SK-N-MC (cell line): Measurements from ENCODE around the gene HOMER2.

ENCODE experiments used
- DNase-seq: peaks from one replicate; pipeline ENCODE4 v3.0.0-alpha.2; 2011; ENCODE audit warnings: low read depth, low spot score
- H3K27ac ChIP-seq: fragments of 200-600 bp; sonication (generic); 2 replicates; pipeline ENCODE4 v1.5.1; 2016; ENCODE audit warnings: mixed run types
- H3K36me3 ChIP-seq: fragments of 200-600 bp; sonication (generic); 2 replicates; pipeline ENCODE4 v1.6.1; 2017; ENCODE audit warnings: antibody characterized with exemption, low read length, mixed read lengths; ENCODE audit not compliant: insufficient read depth
- H3K4me3 ChIP-seq: fragments of 200-600 bp; sonication (generic); 2 replicates; pipeline ENCODE4 v1.5.1; 2016
- H3K9ac ChIP-seq: fragments of 200-600 bp; sonication (generic); 2 replicates; pipeline ENCODE4 v1.8.0; 2017; ENCODE audit warnings: mixed run types, mixed read lengths; ENCODE audit not compliant: insufficient read length
- H3K9me3 ChIP-seq: fragments of 200-600 bp; sonication (generic); 2 replicates; pipeline ENCODE4 v1.6.1; 2017; ENCODE audit warnings: low read depth, mild to moderate bottlenecking, antibody characterized with exemption, low read length, moderate library complexity, mixed read lengths
- EZH2 ChIP-seq: fragments of 200-600 bp; sonication (generic); IDR thresholded peaks from one replicate; pipeline ENCODE4 v1.6.1; 2017; ENCODE audit warnings: antibody characterized with exemption
- FOXP2 ChIP-seq: optimal IDR thresholded peaks from 2 replicates; pipeline ENCODE3; 2011; ENCODE audit warnings: mild to moderate bottlenecking, moderate library complexity; ENCODE audit not compliant: insufficient read depth; ENCODE audit errors: extremely low read length, control extremely low read depth
- POLR2AphosphoS5 ChIP-seq: IDR thresholded peaks from 2 replicates; pipeline ENCODE4 v1.6.1; 2012; ENCODE audit warnings: mild to moderate bottlenecking, low read depth, low read length, borderline replicate concordance

HOMER2 gene

DNA sequence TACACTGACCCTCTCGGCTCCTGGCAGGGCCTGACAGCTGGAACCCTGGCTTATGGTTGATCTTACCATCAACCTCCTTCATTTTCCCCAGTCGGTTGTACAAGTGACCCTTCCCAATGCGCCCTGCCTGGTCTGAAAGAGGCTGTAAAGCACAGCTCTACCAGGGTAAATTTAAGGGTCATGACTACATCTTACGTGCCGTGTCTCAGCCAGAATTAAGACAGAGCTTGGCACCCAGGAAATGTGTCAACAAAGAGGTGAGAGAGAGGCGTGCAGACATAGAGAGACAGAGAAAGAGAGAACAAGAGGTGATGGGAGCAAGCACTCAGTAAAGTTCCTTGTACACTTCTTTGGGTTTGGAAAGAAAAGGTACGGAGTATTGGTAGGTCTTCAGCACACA is 28.8 kb downstream of the HOMER2 start:
- H3K27ac ChIP-seq = no peak overlapping the region

DNA sequence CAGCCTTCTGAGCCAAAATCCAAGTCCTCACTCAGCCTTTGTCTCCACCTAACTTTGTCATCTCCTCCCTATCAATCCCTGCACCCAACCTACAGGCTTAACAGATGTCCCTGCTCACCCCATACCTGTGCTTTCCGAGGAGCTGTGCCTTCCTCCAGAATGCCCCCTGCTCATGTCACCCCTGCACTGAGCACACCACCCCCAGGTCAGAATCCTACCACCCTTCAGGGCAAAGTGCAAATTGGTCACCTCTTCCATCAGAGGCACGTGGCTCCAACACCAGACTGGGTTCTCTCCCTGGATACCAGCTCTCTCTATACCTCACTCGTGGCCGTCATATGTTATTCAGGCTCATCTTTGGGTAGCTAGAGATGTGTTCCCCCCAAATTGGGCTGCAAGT is 29.8 kb downstream of the HOMER2 start:
- no peak overlapping the region for H3K4me3 ChIP-seq
- no peak overlapping the region for H3K9ac ChIP-seq
- H3K27ac ChIP-seq = no peak overlapping the region
- DNase-seq = no peak
- H3K36me3 ChIP-seq = no peaks in the 10 kb centered on the region
- H3K9me3 ChIP-seq = no peaks in the 10 kb centered on the region
- TF ChIP-seq EZH2 (no peak), FOXP2 (no peak), POLR2AphosphoS5 (no peak)

More for the DNA sequence above, 28.8 kb downstream of the HOMER2 start:
- H3K9me3 ChIP-seq = no peaks in the 10 kb centered on the region
- no peak overlapping the region for H3K4me3 ChIP-seq
- H3K9ac ChIP-seq = no peak overlapping the region
- no peak for DNase-seq
- H3K36me3 ChIP-seq = no peaks in the 10 kb centered on the region
- no peak for TF ChIP-seq POLR2AphosphoS5
- no peak for TF ChIP-seq FOXP2
- TF ChIP-seq EZH2 = no peak

DNA sequence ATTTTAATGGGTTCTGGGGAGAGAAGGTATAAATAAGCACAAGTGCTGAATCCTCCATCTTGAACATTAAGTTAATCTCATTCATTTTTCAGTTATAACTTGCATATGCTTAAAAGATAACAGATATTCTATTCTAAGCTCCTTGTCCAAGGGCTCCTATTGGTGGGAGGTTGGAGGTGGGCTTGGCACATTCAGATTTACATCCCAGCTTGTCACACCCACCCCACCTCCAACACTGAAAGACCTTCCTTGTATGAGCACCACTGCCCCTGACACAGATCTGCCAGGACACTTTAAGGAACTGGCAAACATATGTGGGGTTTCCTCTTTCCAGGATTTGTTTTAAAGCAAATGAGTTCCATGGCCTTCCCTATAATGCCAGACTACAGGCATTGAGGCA is 30.6 kb downstream of the HOMER2 start:
- Histone ChIP-seq H3K4me3 (no peak overlapping the region), H3K36me3 (no peaks in the 10 kb centered on the region), H3K27ac (no peak overlapping the region), H3K9ac (no peak overlapping the region), H3K9me3 (no peaks in the 10 kb centered on the region)
- TF ChIP-seq EZH2 (no peak), POLR2AphosphoS5 (no peak)
- DNase-seq = no peak

DNA sequence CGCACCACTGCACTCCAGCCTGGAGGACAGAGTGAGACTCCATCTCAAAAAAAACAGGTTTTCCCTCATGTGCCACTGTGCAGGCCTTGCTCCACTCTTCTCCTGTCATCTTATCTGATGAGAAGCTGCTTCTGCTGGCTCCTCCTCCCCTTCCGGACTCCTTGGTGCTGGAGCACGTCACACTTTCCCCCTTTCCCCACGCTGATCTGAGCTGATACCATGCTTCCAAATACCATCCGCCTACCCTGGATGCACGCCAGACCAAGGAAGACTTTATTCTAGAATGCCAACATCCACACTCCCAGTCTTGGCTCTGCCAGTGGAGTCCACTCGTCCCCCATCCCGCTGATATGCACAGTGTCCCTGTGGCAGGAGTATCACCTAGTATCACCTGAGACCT is 31.3 kb downstream of the HOMER2 start:
- H3K9me3 ChIP-seq = no peaks in the 10 kb centered on the region
- H3K27ac ChIP-seq = no peak overlapping the region
- no peak overlapping the region for H3K9ac ChIP-seq
- H3K36me3 ChIP-seq = no peaks in the 10 kb centered on the region
- DNase-seq = no peak
- no peak overlapping the region for H3K4me3 ChIP-seq
- TF ChIP-seq POLR2AphosphoS5 (no peak), EZH2 (no peak), FOXP2 (no peak)

DNA sequence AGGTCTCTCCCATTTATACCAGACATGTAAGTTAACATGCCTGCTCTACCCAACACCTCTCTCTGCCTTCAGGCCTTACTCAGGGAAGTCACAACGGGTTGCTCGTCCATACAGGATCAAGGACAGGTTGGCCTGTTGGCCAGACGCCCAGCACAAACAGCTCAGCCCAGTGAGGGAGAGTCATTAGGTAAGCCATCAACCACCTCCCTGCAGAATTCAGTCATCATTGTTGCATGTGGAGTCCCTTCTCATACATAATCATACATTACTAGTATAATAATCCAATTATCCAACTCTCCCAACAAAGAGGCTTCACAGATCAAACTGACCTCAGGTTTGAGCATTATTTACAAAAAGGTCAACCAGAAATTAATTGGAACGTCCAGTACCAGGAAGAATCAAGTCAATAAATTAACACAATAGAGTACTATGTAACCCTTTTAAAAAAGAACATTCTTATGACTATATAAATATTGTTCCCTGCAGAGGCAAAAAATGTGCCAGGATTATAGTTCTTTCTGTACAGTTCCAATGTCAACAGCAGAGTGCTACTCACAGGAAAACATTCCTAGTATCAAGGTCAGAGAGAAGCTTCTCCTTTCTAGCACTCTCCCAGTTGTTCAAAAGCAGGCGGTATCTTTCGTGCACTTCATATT is 33.2 kb downstream of the HOMER2 start:
- TF ChIP-seq EZH2 (no peak), POLR2AphosphoS5 (no peak), FOXP2 (no peak)
- no peak overlapping the region for H3K9ac ChIP-seq
- H3K27ac ChIP-seq = no peak overlapping the region
- H3K36me3 ChIP-seq = no peaks in the 10 kb centered on the region
- no peaks in the 10 kb centered on the region for H3K9me3 ChIP-seq
- no peak for DNase-seq
- no peak overlapping the region for H3K4me3 ChIP-seq

DNA sequence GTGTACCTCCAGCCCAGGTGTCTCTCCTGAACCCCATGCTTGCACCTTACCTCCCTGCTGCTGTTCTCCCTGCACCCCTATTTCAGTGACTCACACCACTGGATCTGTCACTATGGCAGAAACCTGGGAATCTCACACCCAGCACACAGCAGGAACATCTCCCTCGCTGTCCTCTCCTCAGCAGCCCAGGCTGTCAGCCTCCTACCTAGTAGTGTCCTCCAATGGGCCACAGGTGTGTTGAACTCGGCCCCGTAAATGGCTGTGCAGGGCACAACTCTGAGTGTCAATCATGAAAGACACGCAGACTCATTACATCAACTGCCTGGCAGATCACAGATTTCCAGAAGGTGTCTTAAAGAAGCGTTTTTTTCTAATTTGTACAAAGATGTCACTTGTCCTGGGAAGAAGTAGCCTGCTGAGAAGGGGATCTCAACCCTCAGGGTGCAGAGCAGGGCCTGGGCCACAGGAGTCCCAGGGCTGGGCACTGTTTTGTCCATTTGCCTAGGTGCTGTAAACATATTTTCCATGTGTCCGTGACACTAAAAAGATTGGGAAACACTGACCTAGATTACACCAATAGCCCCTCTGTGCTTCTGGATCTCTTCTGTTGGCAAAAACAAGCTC is 33.8 kb downstream of the HOMER2 start:
- Histone ChIP-seq H3K36me3 (no peaks in the 10 kb centered on the region), H3K27ac (no peak overlapping the region), H3K4me3 (no peak overlapping the region), H3K9me3 (no peaks in the 10 kb centered on the region), H3K9ac (no peak overlapping the region)
- no peak for DNase-seq
- no peak for TF ChIP-seq EZH2
- TF ChIP-seq FOXP2 = no peak
- TF ChIP-seq POLR2AphosphoS5 = no peak

DNA sequence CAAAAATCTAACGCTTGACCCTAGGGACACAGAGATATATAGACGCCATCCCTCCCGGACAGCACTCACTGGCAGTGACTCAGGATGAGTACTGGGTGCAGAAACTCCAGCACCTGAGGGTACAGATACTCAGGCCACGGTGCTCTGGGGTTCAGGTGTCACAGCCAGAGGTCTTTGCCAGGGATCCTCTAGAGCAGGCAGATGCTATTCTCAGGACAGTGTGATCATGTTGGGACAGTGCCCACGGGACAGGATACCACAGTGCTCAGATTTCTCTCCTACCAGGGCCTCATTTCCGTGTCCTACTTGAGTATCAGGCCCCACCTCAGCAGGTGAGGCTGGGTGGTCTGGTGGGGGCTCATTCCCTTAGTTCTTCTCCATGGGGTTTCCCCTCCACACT is 34.4 kb downstream of the HOMER2 start:
- TF ChIP-seq FOXP2 = no peak
- no peak for TF ChIP-seq EZH2
- no peak for TF ChIP-seq POLR2AphosphoS5
- no peak overlapping the region for H3K9ac ChIP-seq
- H3K27ac ChIP-seq = no peak overlapping the region
- DNase-seq = no peak
- H3K36me3 ChIP-seq = no peaks in the 10 kb centered on the region
- no peak overlapping the region for H3K4me3 ChIP-seq
- no peaks in the 10 kb centered on the region for H3K9me3 ChIP-seq

DNA sequence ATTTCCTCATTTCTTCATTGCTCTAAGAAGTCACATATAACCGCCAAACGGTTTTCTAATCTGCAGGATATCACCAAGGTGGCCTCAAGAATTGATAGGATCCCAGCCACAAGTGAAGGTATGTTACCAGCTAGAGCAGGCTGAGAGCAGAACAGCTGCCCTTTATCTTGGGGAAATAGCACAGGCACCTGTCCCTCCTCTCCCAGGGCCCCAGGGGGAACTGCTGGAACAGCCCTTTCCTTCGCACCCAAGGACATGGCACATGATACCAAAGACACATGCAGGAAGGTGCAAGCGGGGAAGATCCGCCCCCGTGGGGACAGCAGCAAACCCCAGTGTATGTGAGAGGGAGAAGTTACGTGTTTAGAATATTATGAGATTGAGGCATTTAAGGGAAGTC is 35.3 kb downstream of the HOMER2 start:
- no peak for TF ChIP-seq POLR2AphosphoS5
- no peak for TF ChIP-seq FOXP2
- TF ChIP-seq EZH2 = no peak
- no peak overlapping the region for H3K27ac ChIP-seq
- H3K9ac ChIP-seq = no peak overlapping the region
- no peaks in the 10 kb centered on the region for H3K9me3 ChIP-seq
- no peaks in the 10 kb centered on the region for H3K36me3 ChIP-seq
- no peak overlapping the region for H3K4me3 ChIP-seq
- no peak for DNase-seq

DNA sequence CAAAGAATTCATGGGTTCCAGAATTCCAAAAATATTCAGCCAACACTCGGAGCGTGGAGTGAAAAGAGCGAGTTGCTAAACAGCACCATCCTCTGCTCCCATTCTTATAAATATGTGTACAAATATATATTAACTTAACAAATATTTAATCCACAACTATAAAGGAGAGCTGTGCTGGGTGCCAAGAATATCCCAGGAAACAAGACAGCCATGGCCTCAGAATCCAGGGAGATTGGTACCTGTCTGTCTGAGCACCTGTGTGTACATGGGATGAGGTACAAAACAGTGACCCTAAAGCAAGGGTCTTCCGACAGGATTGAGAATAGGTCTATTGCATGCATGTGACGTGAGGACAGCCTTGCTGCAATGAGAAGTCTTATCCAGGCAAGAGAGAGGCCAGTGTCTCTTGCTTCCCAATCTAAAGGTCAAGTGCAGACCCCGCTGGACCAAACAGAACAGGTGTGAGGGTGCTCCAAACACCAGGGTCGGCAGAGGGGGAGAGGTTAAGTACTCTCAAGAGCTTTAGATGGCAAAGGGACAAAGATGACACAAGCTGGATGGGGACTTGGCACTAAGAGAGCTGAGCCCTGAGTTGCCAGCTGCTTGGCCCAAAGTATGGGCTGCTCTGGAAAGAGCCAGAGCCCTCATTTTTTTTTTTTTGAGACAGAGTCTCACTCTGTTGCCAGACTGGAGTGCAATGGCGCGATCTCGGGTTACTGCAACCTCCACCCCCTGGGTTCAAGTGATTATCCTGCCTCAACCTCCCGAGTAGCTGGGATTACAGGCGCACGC is 36.2 kb downstream of the HOMER2 start:
- Histone ChIP-seq H3K9ac (no peak overlapping the region), H3K9me3 (no peaks in the 10 kb centered on the region), H3K36me3 (no peaks in the 10 kb centered on the region), H3K4me3 (no peak overlapping the region), H3K27ac (no peak overlapping the region)
- TF ChIP-seq FOXP2 (no peak), POLR2AphosphoS5 (no peak)
- no peak for DNase-seq
